ENCODE results near the gene HOXA6. TPM values are rescaled to one million over a fixed set of nuclear protein-coding genes. Genes with fewer than 3 reads are reported as not detected.

HOXA6 gene
- total RNA-seq, 1 donor from 2014 or later = 15.3 TPM

DNA sequence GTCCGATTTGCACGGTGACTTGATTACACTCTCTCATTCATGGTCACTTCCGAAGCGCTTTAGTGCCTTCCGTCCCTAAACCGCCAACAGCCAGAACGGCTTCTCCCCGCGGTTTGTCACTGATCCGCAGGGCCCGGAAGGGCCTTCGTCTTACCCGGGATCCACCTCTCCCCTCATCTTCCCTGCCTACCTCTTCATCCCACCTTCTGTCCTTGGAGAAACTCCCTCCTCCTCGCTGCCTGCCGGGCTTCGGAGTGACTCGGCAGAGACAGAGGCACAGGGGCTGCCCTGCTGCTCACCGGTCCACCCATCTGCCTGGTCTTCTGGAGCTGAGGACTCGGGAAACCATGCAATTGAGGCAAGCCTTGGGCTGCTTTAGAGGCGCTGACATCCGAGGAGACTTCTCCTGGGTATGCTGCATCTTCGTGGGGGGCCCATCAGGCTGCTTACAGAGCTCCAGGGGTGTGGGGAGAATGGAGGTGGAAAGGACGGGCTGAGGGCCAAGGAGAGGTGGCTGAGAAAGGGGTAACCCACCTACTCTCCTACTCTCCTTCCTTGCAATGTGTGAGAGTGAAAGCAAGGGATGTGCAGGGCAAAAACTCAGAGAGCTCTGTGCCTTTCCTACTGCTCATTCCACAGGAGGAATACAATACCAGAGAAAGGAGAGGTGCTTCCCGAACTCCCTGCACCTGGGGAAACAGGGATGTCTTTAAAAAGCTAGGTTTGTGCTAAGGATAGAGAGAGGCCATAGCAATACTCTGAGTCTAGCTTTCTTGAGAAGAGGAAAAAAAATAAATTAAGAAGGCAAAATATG is 38.5 kb upstream of the HOXA6 start:
- Histone ChIP-seq H3K4me3 (no peak overlapping the region), H3K27ac (no peak overlapping the region), H3K4me1 (peaks cover 7 to 19% of the 10 kb centered on the region in 2 donors), H3K36me3 (no peaks in the 10 kb centered on the region), H3K27me3 (peaks cover 44% of the 10 kb centered on the region), H3K9me3 (no peaks in the 10 kb centered on the region)
- TF ChIP-seq, protein P1, sequence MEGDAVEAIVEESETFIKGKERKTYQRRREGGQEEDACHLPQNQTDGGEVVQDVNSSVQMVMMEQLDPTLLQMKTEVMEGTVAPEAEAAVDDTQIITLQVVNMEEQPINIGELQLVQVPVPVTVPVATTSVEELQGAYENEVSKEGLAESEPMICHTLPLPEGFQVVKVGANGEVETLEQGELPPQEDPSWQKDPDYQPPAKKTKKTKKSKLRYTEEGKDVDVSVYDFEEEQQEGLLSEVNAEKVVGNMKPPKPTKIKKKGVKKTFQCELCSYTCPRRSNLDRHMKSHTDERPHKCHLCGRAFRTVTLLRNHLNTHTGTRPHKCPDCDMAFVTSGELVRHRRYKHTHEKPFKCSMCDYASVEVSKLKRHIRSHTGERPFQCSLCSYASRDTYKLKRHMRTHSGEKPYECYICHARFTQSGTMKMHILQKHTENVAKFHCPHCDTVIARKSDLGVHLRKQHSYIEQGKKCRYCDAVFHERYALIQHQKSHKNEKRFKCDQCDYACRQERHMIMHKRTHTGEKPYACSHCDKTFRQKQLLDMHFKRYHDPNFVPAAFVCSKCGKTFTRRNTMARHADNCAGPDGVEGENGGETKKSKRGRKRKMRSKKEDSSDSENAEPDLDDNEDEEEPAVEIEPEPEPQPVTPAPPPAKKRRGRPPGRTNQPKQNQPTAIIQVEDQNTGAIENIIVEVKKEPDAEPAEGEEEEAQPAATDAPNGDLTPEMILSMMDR (IDR thresholded peaks at IDR 0.05) = no peak
- DNase-seq (ENCODE audit: low spot score in 2 of 2) = peak in 1 of 2 donors; percentile 7
- intact Hi-C loops (cut with DNase I) = loop anchor here (5.0 kb wide), 1 partner anchor 1319 kb away; no protein-coding TSS in a partner anchor

GRCh38 chr7:27185013-27185853 is 37.7 kb upstream of the HOXA6 start, which contains the start of gene HOXA11:
TSS of gene HOXA11 (minus strand) at chr7:27185232. CDS start at chr7:27185144, 88 bp downstream.
- H3K27me3 ChIP-seq = peaks cover 46% of the 10 kb centered on the region
- peak in 1 of 2 donors; percentile 60 for DNase-seq (ENCODE audit: low spot score in 2 of 2)

GRCh38 chr7:27184337-27185012 is 36.9 kb upstream of the HOXA6 start:
- Histone ChIP-seq H3K27me3 (peaks cover 50% of the 10 kb centered on the region), H3K4me1 (peaks cover 7 to 22% of the 10 kb centered on the region in 2 donors), H3K27ac (no peak overlapping the region), H3K36me3 (no peaks in the 10 kb centered on the region), H3K9me3 (no peaks in the 10 kb centered on the region), H3K4me3 (peak overlapping the region; percentile 44 to 50)
- intact Hi-C loops (cut with DNase I) = loop anchor here (5.0 kb wide), 2 partner anchors 817 to 1317 kb away; no protein-coding TSS in a partner anchor
- peak in 1 of 2 donors; percentile 61 for DNase-seq (ENCODE audit: low spot score in 2 of 2)
- TF ChIP-seq, protein P1 (IDR thresholded peaks at IDR 0.05) = no peak

More at GRCh38 chr7:27185013-27185853, 37.7 kb upstream of the HOXA6 start, which contains the start of gene HOXA11:
- intact Hi-C loops (cut with DNase I) = loop anchor here (5.0 kb wide), 1 partner anchor 1318 kb away; no protein-coding TSS in a partner anchor
- no peaks in the 10 kb centered on the region for H3K9me3 ChIP-seq
- no peaks in the 10 kb centered on the region for H3K36me3 ChIP-seq
- peak within 1 kb of the TSS; percentile 44 to 50 for H3K4me3 ChIP-seq
- TF ChIP-seq, protein P1 (IDR thresholded peaks at IDR 0.05) = no peak
- H3K27ac ChIP-seq = no peak within 1 kb of the TSS
- H3K4me1 ChIP-seq = peaks cover 7 to 19% of the 10 kb centered on the region in 2 donors

DNA sequence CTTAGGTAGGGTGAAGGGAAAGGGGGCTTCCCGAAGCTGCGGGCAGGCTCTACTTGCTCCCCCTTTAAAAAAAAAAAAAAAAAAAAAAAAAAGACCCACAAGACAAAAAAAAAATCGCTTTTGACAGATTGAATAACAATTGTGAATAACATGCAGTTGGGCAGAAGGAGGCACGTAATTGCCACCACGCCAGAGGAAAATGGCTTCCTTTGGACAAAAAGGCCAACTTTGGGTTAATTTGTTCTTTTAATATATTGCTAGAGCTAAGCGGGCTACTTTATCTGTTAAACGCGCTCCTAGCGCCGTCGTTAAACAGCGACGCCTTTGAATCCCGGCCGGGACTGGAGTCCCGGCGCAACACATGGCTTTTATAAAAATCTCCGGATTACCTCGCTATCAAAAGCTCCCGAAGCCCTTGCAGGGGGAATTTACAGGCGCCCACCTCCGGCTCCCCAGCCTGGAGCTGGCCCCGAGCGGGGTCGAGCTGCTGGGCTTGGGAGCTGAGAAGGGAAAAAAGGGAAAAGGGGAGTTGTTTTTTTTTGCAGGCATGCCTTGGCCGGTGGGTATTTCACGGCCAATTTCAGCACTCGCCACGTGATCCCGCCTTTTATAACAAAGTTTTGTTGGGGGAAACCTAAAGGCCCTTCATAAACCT is 36.2 kb upstream of the HOXA6 start:
- H3K27me3 ChIP-seq = peaks cover 46% of the 10 kb centered on the region
- intact Hi-C loops (cut with DNase I) = loop anchor here (5.0 kb wide), 1 partner anchor 817 kb away; no protein-coding TSS in a partner anchor
- H3K27ac ChIP-seq = no peak overlapping the region
- H3K36me3 ChIP-seq = no peaks in the 10 kb centered on the region
- TF ChIP-seq, protein P1 (IDR thresholded peaks at IDR 0.05) = no peak
- no peaks in the 10 kb centered on the region for H3K9me3 ChIP-seq
- peak in 1 of 2 donors; percentile 56 for DNase-seq (ENCODE audit: low spot score in 2 of 2)
- H3K4me3 ChIP-seq = peak overlapping the region; percentile 44 to 50
- H3K4me1 ChIP-seq = peaks cover 7 to 22% of the 10 kb centered on the region in 2 donors

Measured in ascending aorta (tissue), 2 donors.